GM12878 (cell line): ENCODE results near the gene PGAM4. TPM values are rescaled to one million over a fixed set of nuclear protein-coding genes. Genes with fewer than 3 reads are reported as not detected.

Experiments used
- ATAC-seq: fragments of 200-7000 bp; cut with Tn5 transposase; 3 replicates; pipeline ENCODE4 v1.9.1; 2020; ENCODE audit warnings: mild to moderate bottlenecking, moderate library complexity
- BruUV-seq: library from RNA; stranded (reverse); fragments of 400-500 nt; replicated peaks from 2 replicates; lab custom pipeline; 2021; lab: Mats Ljungman, UMichigan
- CTCF ChIA-PET: fragments of 300-600 bp; sonication (Branson Sonifier 250); formaldehyde crosslinking; extraction: SDS; loops from one replicate; lab custom pipeline; 2021; ENCODE audit warnings: inconsistent platforms; lab: Yijun Ruan, JAX
- POLR2A ChIA-PET: fragments of 350-600 bp; formaldehyde crosslinking; extraction: SDS; loops from one replicate; lab custom pipeline; 2021; ENCODE audit warnings: inconsistent platforms; lab: Charles Lee
- RAD21 ChIA-PET: fragments of 300-600 bp; sonication (Branson Sonifier 250); formaldehyde crosslinking; loops from one replicate; lab custom pipeline; 2023; ENCODE audit warnings: antibody characterized with exemption; ENCODE audit not compliant: unreplicated experiment; lab: Charles Lee
- SMC1A ChIA-PET: fragments of 300-600 bp; sonication (Branson Sonifier 250); formaldehyde crosslinking; loops from one replicate; lab custom pipeline; 2023; ENCODE audit not compliant: unreplicated experiment, uncharacterized antibody; lab: Charles Lee
- DNase-seq: peaks from one replicate; pipeline ENCODE4 v3.0.0-alpha.2; 2011; ENCODE audit warnings: low read depth, low spot score
- FAIRE-seq: peaks from 3 replicates; lab custom pipeline; 2011; peaks lifted over from hg19 to GRCh38; lab: Jason Lieb, UNC
- H2AFZ ChIP-seq: 2 replicates; pipeline ENCODE4 v1.6.0; 2011; ENCODE audit warnings: low read depth, low read length, control low read depth; ENCODE audit not compliant: control insufficient read depth
- H3K27ac ChIP-seq: 2 replicates; pipeline ENCODE4 v1.5.1; 2011; ENCODE audit warnings: control low read depth; ENCODE audit not compliant: control insufficient read depth, insufficient read depth
- H3K27me3 ChIP-seq, 2 experiments: replicated peaks in 1 of 2; 2 replicates each; pipeline versions ENCODE4 v1.6.0 to v1.6.1; 2011; ENCODE audit warnings: low read length in 1 of 2; ENCODE audit not compliant: control insufficient read depth in 2 of 2, insufficient read depth in 2 of 2
- H3K36me3 ChIP-seq, 2 experiments: 2 replicates each; pipeline ENCODE4 v1.5.1; 2011; ENCODE audit warnings: low read length in 1 of 2; ENCODE audit not compliant: control insufficient read depth in 2 of 2, insufficient read depth in 2 of 2
- H3K4me1 ChIP-seq: 2 replicates; pipeline ENCODE4 v1.6.1; 2011; ENCODE audit warnings: mild to moderate bottlenecking, low read length, moderate library complexity, mixed read lengths; ENCODE audit not compliant: control insufficient read depth, insufficient read depth
- H3K4me2 ChIP-seq: 2 replicates; pipeline ENCODE4 v1.6.0; 2011; ENCODE audit warnings: control low read depth; ENCODE audit not compliant: control insufficient read depth, insufficient read depth
- H3K4me3 ChIP-seq: fragments of 200-600 bp; sonication (generic); 2 replicates; pipeline ENCODE4 v1.5.1; 2016
- H3K79me2 ChIP-seq: 2 replicates; pipeline ENCODE4 v1.6.0; 2011; ENCODE audit warnings: low read length; ENCODE audit not compliant: control insufficient read depth, insufficient read depth
- H3K9ac ChIP-seq: 2 replicates; pipeline ENCODE4 v1.8.0; 2011; ENCODE audit warnings: low read length, control low read depth, mixed read lengths; ENCODE audit not compliant: control insufficient read depth, insufficient read depth
- H3K9me3 ChIP-seq: replicated peaks from 3 replicates; pipeline ENCODE4 v1.5.1; 2011; ENCODE audit warnings: mild to moderate bottlenecking, low read length; ENCODE audit not compliant: control insufficient read depth, insufficient read depth
- H4K20me1 ChIP-seq: 2 replicates; pipeline ENCODE4 v1.6.0; 2011; ENCODE audit not compliant: control insufficient read depth, insufficient read depth
- ATF7 ChIP-seq: fragments of 450-650 bp; IDR thresholded peaks from 2 replicates; pipeline ENCODE4 v1.6.1; 2016; ENCODE audit warnings: low read depth, mild to moderate bottlenecking
- BACH1 ChIP-seq: fragments of 450-650 bp; IDR thresholded peaks from 2 replicates; pipeline ENCODE4 v1.6.1; 2017; ENCODE audit warnings: mild to moderate bottlenecking, borderline replicate concordance
- CBFB ChIP-seq: IDR thresholded peaks from 2 replicates; pipeline ENCODE4 v1.6.1; 2016; ENCODE audit warnings: antibody characterized with exemption, low read depth
- CTCF ChIP-seq, 3 experiments: IDR thresholded peaks in 2 of 3; conservative IDR thresholded peaks in 1 of 3; 2 replicates each; pipeline ENCODE4 v1.5.1; 2011; ENCODE audit warnings: low read depth in 3 of 3, low read length in 3 of 3, mild to moderate bottlenecking in 3 of 3, control low read depth in 2 of 3, moderate library complexity in 2 of 3, inconsistent platforms in 1 of 3, mixed read lengths in 1 of 3; ENCODE audit not compliant: control insufficient read depth in 2 of 3, insufficient read depth in 1 of 3; ENCODE audit errors: extremely low read depth in 1 of 3
- E2F8 ChIP-seq: fragments of 450-650 bp; IDR thresholded peaks from 2 replicates; pipeline ENCODE4 v1.6.1; 2018; ENCODE audit warnings: mild to moderate bottlenecking, low read depth, moderate library complexity; ENCODE audit not compliant: partially characterized antibody
- JUNB ChIP-seq: IDR thresholded peaks from 2 replicates; pipeline ENCODE4 v1.6.1; 2016; ENCODE audit warnings: antibody characterized with exemption, mild to moderate bottlenecking
- RUNX3 ChIP-seq: IDR thresholded peaks from 2 replicates; pipeline ENCODE4 v1.6.1; 2012; ENCODE audit warnings: low read length, inconsistent platforms
- TAF1 ChIP-seq: IDR thresholded peaks from 2 replicates; pipeline ENCODE4 v1.6.1; 2011; ENCODE audit warnings: mild to moderate bottlenecking, low read depth, low read length, borderline replicate concordance
- TCF12 ChIP-seq: IDR thresholded peaks from 2 replicates; pipeline ENCODE4 v1.6.1; 2011; ENCODE audit warnings: low read depth, mild to moderate bottlenecking, low read length
- USF2 ChIP-seq: IDR thresholded peaks from 2 replicates; pipeline ENCODE4 v1.6.1; 2011; ENCODE audit warnings: low read depth, low read length, improper control_type of control experiment, borderline replicate concordance
- ZNF384 ChIP-seq: IDR thresholded peaks from 2 replicates; pipeline ENCODE4 v1.6.1; 2012; ENCODE audit warnings: low read depth, mild to moderate bottlenecking, low read length, improper control_type of control experiment, borderline replicate concordance
- WGBS: methylation state at CpG from one replicate; pipeline ENCODE4 v1.1.6; 2016; ENCODE audit warnings: low lambda C conversion rate; ENCODE audit not compliant: insufficient replicate concordance, insufficient coverage; ENCODE audit errors: missing lambda C conversion rate; 5-methylcytosine and 5-hydroxymethylcytosine counted together
- in situ Hi-C: fragments of 300-500 bp; cut with MboI; formaldehyde crosslinking; loops from 9 replicates; pipeline ENCODE4 v1.14.3; 2018; ENCODE audit warnings: mixed read lengths
- intact Hi-C: fragments of 100-400 bp; cut with micrococcal nuclease; formaldehyde crosslinking; loops from one replicate; pipeline ENCODE4 v1.14.2; 2022; ENCODE audit not compliant: unreplicated experiment
- polyA plus RNA-seq, 11 experiments: library from polyadenylated mRNA; depleted of rRNA in 4 of 11; unstranded in 6 of 11; stranded (reverse) in 5 of 11; fragments of >200 nt; fragmentation: Nextera tagmentation in 4 of 11; fragmentation: Illumina TruSeq in 1 of 11; extraction: Ambion mirVana in 4 of 11; extraction: Trizol in 1 of 11; gene quantifications; 1 replicate in 1 of 11; 2 replicates in 10 of 11; pipeline versions ENCODE4 v1.2.1 to v1.2.3, GENCODE V29; 2011 to 2016; ENCODE audit warnings: inconsistent platforms in 2 of 11, missing spikeins in 2 of 11, low read depth in 1 of 11
- total RNA-seq, 4 experiments: library from RNA; depleted of rRNA in 3 of 4; stranded (reverse); fragments of >200 nt in 3 of 4; fragmentation: Illumina TruSeq in 1 of 4; extraction: Trizol in 1 of 4; gene quantifications; 2 replicates each; pipeline versions ENCODE4 v1.2.1 to v1.2.3, GENCODE V29; 2013 to 2021

PGAM4 gene
- total and polyA plus RNA-seq, 10 of the 15 experiments (the other 5 are each of a cell fraction or from before 2014, with no cell fraction given): 0.24 to 0.80 (median 0.36) TPM; not detected in 6

- RAD21 ChIA-PET: no interaction called here
- 0 out of 2 replicates have a peak overlapping the region, but pooled peaks have one; percentile 41 for H3K4me2 ChIP-seq
- TF ChIP-seq CBFB: no peak
- TF ChIP-seq ZNF384: peak; percentile 66; the same call in 1 of the 2 replicates
- TF ChIP-seq RUNX3: peak; percentile 10; the same call in 1 of the 2 replicates
- in situ Hi-C loops: no loop called here
- SMC1A ChIA-PET: interaction anchor here (1.5 kb wide), 1 partner anchor 17 kb away, joined by 4 read pairs; no protein-coding TSS in a partner anchor
- H3K4me1 ChIP-seq: no peaks in the 10 kb centered on the region
- H3K27me3 ChIP-seq: no peaks in the 10 kb centered on the region
- no TSS peak for BruUV-seq
- H3K9me3 ChIP-seq: no peaks in the 10 kb centered on the region
- 16% methylated on average over 3 of the region's 3 CpGs for WGBS
- FAIRE-seq (peak; percentile 44), DNase-seq (no peak), ATAC-seq (peak; percentile 63)
- POLR2A ChIA-PET: interaction anchor here (1.1 kb wide), 1 partner anchor 12 kb away, joined by 3 read pairs; no protein-coding TSS in a partner anchor
- no peaks in the 10 kb centered on the region for H4K20me1 ChIP-seq
- CTCF ChIA-PET: no interaction called here
- H2AFZ ChIP-seq: no peak overlapping the region
- H3K4me3 ChIP-seq: no peak overlapping the region
- no peaks in the 10 kb centered on the region; the same call in 1 of the 2 replicates for H3K79me2 ChIP-seq
- no peak overlapping the region; the same call in 1 of the 2 replicates for H3K9ac ChIP-seq
- no peak overlapping the region for H3K27ac ChIP-seq
- no peaks in the 10 kb centered on the region for H3K36me3 ChIP-seq
- intact Hi-C loops: no loop called here
These were observed 43.7 kb downstream of the PGAM4 start for GRCh38 chrX:77925764-77926163.

- intact Hi-C loops: no loop called here
- in situ Hi-C loops: no loop called here
- DNase-seq: no peak
- Histone ChIP-seq H3K4me1 (no peaks in the 10 kb centered on the region), H3K27me3 (no peaks in the 10 kb centered on the region), H3K36me3 (no peaks in the 10 kb centered on the region), H3K9me3 (no peaks in the 10 kb centered on the region), H3K4me2 (no peak overlapping the region), H3K4me3 (no peak overlapping the region), H4K20me1 (no peaks in the 10 kb centered on the region), H3K9ac (no peak overlapping the region), H3K27ac (no peak overlapping the region), H2AFZ (no peak overlapping the region), H3K79me2 (peaks cover 2% of the 10 kb centered on the region)
- no peak for ATAC-seq
- ChIA-PET RAD21 (no interaction called here), POLR2A (interaction anchor here (1.1 kb wide), 1 partner anchor 10 kb away, joined by 3 read pairs; no protein-coding TSS in a partner anchor), CTCF (no interaction called here), SMC1A (interaction anchor here (0.8 to 1.5 kb wide), 2 partner anchors 18 to 20 kb away, joined by 3 to 4 read pairs; no protein-coding TSS in a partner anchor)
- WGBS: 53% methylated on average over 8 of the region's 8 CpGs
- no TSS peak for BruUV-seq
- FAIRE-seq: no peak
- TF ChIP-seq JUNB: no peak
- TF ChIP-seq E2F8: no peak
- TF ChIP-seq BACH1: no peak
- no peak for TF ChIP-seq TAF1
- TF ChIP-seq TCF12: no peak
- TF ChIP-seq USF2: no peak
- TF ChIP-seq CTCF (IDR thresholded peaks at IDR 0.05 in 2 of 3, conservative IDR thresholded peaks at IDR 0.05 in 1 of 3; ENCODE audit: control insufficient read depth in 2 of 3, extremely low read depth in 1 of 3, insufficient read depth in 1 of 3, low read depth in 3 of 3, low read length in 3 of 3): no peak
- no peak for TF ChIP-seq ATF7
- TF ChIP-seq, all 136 proteins: peak for 0
These were observed 45.0 kb downstream of the PGAM4 start for GRCh38 chrX:77924320-77924859.
